Vagina (tissue), 2 donors: ENCODE measurements around the gene KIRREL3. TPM values are rescaled to one million over a fixed set of nuclear protein-coding genes. Genes with fewer than 3 reads are reported as not detected.

Experiments
- DNase-seq, 2 donors: peaks; one replicate each; pipeline ENCODE4 v3.0.0-alpha.2; 2017; ENCODE audit errors: extremely low spot score in 2 of 2
- H3K27ac ChIP-seq: fragments of 200-600 bp; sonication (generic); one replicate; pipeline ENCODE4 v1.5.1; 2019
- H3K27me3 ChIP-seq: fragments of 200-600 bp; sonication (generic); one replicate; pipeline ENCODE4 v1.5.1; 2019
- H3K36me3 ChIP-seq, 2 donors: fragments of 200-600 bp; sonication (generic); one replicate each; pipeline ENCODE4 v1.5.1; 2017 to 2019
- H3K4me1 ChIP-seq: fragments of 200-600 bp; sonication (generic); one replicate; pipeline ENCODE4 v1.5.1; 2019
- H3K4me3 ChIP-seq, 2 donors: fragments of 200-600 bp; sonication (generic); 1 replicate in 1 of 2; 2 replicates in 1 of 2; pipeline ENCODE4 v1.5.1; 2016 to 2019
- H3K9me3 ChIP-seq: fragments of 200-600 bp; sonication (generic); one replicate; pipeline ENCODE4 v1.5.1; 2019
- CTCF ChIP-seq, 3 experiments: fragments of 450-650 bp in 2 of 3; fragments of 200-600 bp in 1 of 3; sonication (generic) in 1 of 3; IDR thresholded peaks; one replicate each; pipeline ENCODE4 v1.5.1; 2017 to 2019; ENCODE audit warnings: antibody characterized with exemption in 3 of 3, mild to moderate bottlenecking in 2 of 3, moderate library complexity in 2 of 3
- POLR2A ChIP-seq, 2 donors: fragments of 450-650 bp; IDR thresholded peaks; one replicate each; pipeline ENCODE4 v1.6.1; 2017; ENCODE audit warnings: antibody characterized with exemption in 2 of 2, mild to moderate bottlenecking in 2 of 2, moderate library complexity in 2 of 2
- POLR2AphosphoS5 ChIP-seq, 2 donors: sonication (generic); formaldehyde crosslinking; IDR thresholded peaks; one replicate each; pipeline ENCODE4 v1.9.0; 2017; ENCODE audit warnings: antibody characterized with exemption in 2 of 2, mild to moderate bottlenecking in 2 of 2, low read depth in 1 of 2; ENCODE audit not compliant: insufficient read depth in 1 of 2
- intact Hi-C: fragments of 100-400 bp; cut with DNase I; formaldehyde crosslinking; loops from one replicate; pipeline ENCODE4 v1.15.1; 2023
- total RNA-seq: library from RNA; depleted of rRNA; stranded (reverse); fragments of >200 nt; gene quantifications from one replicate; pipeline ENCODE4 v1.2.3, GENCODE V29; 2016

KIRREL3 gene
- total RNA-seq, 1 donor from 2014 or later, result not detected

GRCh38 chr11:126683766-126684728 lies 316.5 kb downstream of the KIRREL3 start:
- TF ChIP-seq CTCF (IDR thresholded peaks at IDR 0.05) (no peak), POLR2A (IDR thresholded peaks at IDR 0.05) (no peak), POLR2AphosphoS5 (IDR thresholded peaks at IDR 0.05; ENCODE audit: insufficient read depth in 1 of 2, low read depth in 1 of 2) (no peak)
- Histone ChIP-seq H3K36me3 (no peaks in the 10 kb centered on the region), H3K4me1 (no peaks in the 10 kb centered on the region), H3K27me3 (no peaks in the 10 kb centered on the region), H3K27ac (no peak overlapping the region), H3K4me3 (no peak overlapping the region), H3K9me3 (no peaks in the 10 kb centered on the region)
- DNase-seq, result no peak
- intact Hi-C loops, result no loop called here

GRCh38 chr11:126682590-126682989 lies 318.0 kb downstream of the KIRREL3 start:
- Histone ChIP-seq H3K4me3 (no peak overlapping the region), H3K27me3 (no peaks in the 10 kb centered on the region), H3K36me3 (no peaks in the 10 kb centered on the region), H3K27ac (no peak overlapping the region), H3K9me3 (no peaks in the 10 kb centered on the region), H3K4me1 (no peaks in the 10 kb centered on the region)
- DNase-seq, result no peak
- intact Hi-C loops, result no loop called here
- no peak for TF ChIP-seq POLR2AphosphoS5 (IDR thresholded peaks at IDR 0.05; ENCODE audit: insufficient read depth in 1 of 2, low read depth in 1 of 2)
- no peak for TF ChIP-seq POLR2A (IDR thresholded peaks at IDR 0.05)
- no peak for TF ChIP-seq CTCF (IDR thresholded peaks at IDR 0.05)

DNA sequence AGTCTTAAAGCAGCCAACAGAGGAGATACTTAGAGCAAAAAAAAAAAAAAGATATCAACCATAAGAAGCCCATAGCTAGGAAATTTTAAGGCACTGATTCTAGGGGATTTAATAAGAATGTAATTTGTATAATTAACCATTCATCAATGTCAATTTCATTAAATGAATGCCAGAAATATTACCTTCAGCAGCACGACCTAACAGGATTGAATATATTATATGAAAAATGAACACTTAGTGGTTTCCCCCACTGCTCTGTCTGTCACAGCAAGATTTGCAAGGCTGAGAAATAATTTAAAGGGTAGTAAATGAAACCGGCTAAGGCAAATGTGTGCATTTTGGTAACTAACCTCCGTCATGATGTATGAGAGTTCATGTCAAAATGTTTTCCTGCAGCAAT lies 319.9 kb downstream of the KIRREL3 start:
- Histone ChIP-seq H3K27ac (no peak overlapping the region), H3K36me3 (no peaks in the 10 kb centered on the region), H3K9me3 (no peaks in the 10 kb centered on the region), H3K4me1 (no peaks in the 10 kb centered on the region), H3K4me3 (no peak overlapping the region), H3K27me3 (no peaks in the 10 kb centered on the region)
- TF ChIP-seq POLR2AphosphoS5 (IDR thresholded peaks at IDR 0.05; ENCODE audit: insufficient read depth in 1 of 2, low read depth in 1 of 2), result no peak
- no peak for TF ChIP-seq CTCF (IDR thresholded peaks at IDR 0.05)
- no peak for TF ChIP-seq POLR2A (IDR thresholded peaks at IDR 0.05)
- DNase-seq, result no peak
- intact Hi-C loops, result no loop called here

- Histone ChIP-seq H3K27ac (no peak overlapping the region), H3K9me3 (no peaks in the 10 kb centered on the region), H3K36me3 (no peaks in the 10 kb centered on the region), H3K4me3 (no peak overlapping the region), H3K4me1 (no peaks in the 10 kb centered on the region), H3K27me3 (no peaks in the 10 kb centered on the region)
- no peak for DNase-seq
- intact Hi-C loops, result no loop called here
- TF ChIP-seq POLR2AphosphoS5 (IDR thresholded peaks at IDR 0.05; ENCODE audit: insufficient read depth in 1 of 2, low read depth in 1 of 2) (no peak), POLR2A (IDR thresholded peaks at IDR 0.05) (no peak), CTCF (IDR thresholded peaks at IDR 0.05) (no peak)
These were observed 320.4 kb downstream of the KIRREL3 start for GRCh38 chr11:126680131-126680530.

DNA sequence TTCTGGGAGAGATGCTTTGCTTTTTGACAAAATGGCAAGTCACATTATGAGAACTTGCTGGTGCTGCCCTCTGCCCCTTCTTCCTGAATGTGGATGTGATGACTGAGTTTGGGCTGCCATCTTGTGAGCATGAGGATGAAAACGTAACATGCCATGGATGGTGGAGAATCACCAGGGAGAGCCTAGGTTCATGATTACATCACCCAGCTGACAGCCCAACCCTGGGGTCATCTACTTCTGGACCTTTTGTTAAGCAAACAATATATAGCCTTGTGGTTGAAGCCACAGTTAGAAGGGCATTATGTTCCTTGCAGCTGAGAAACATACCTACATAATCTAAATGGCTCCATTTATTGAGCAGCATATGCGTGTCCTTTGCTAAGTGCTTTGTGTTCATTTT lies 321.5 kb downstream of the KIRREL3 start:
- Histone ChIP-seq H3K4me3 (no peak overlapping the region), H3K27me3 (no peaks in the 10 kb centered on the region), H3K27ac (no peak overlapping the region), H3K4me1 (no peaks in the 10 kb centered on the region), H3K36me3 (no peaks in the 10 kb centered on the region), H3K9me3 (no peaks in the 10 kb centered on the region)
- TF ChIP-seq CTCF (IDR thresholded peaks at IDR 0.05) (no peak), POLR2A (IDR thresholded peaks at IDR 0.05) (no peak), POLR2AphosphoS5 (IDR thresholded peaks at IDR 0.05; ENCODE audit: insufficient read depth in 1 of 2, low read depth in 1 of 2) (no peak)
- no peak for DNase-seq
- intact Hi-C loops, result no loop called here
